GM23338 (cell line): Measurements from ENCODE around the gene ADAMTSL4. TPM values are rescaled to one million over a fixed set of nuclear protein-coding genes. Genes with fewer than 3 reads are reported as not detected.

ENCODE experiments used
- microRNA-seq: library from miRNA; unstranded; fragments of <30 nt; microRNA quantifications from one replicate; pipeline ENCODE4, GENCODE V29; 2017
- polyA plus RNA-seq: library from polyadenylated mRNA; unstranded; fragments of >200 nt; fragmentation: Nextera tagmentation; extraction: Ambion mirVana; gene quantifications from 2 replicates; pipeline ENCODE4 v1.2.1, GENCODE V29; 2016
- small RNA-seq: library from RNA; depleted of rRNA; stranded (forward); fragments of <200 nt; gene quantifications from one replicate; pipeline ENCODE3, GENCODE V24; 2014; ENCODE audit warnings: low replicate concordance
- total RNA-seq: library from RNA; depleted of rRNA; stranded (reverse); fragments of >200 nt; shearing (Covaris generic); gene quantifications from 2 replicates; pipeline ENCODE4 v1.2.3, GENCODE V29; 2014; rRNA removed

Gene ADAMTSL4
- total and polyA plus RNA-seq, 2 experiments from 2014 or later: 5.3 to 5.8 TPM

Small RNAs within 50 kb of the gene (microRNA-seq; reads per million reads assigned to microRNA genes)
- gene MIR4257: not detected

Small RNAs within 50 kb of the gene (small RNA-seq; reads per million reads assigned to genes)
- gene MIR4257 (not detected), gene RF00015 (not detected), gene RF00561 (not detected), gene RN7SL473P (not detected), gene RN7SL600P (0.22 reads per million)

Other genes starting within 250 kb of the ADAMTSL4 start
- gene PRPF3, start 227.9 kb upstream of the ADAMTSL4 start, total RNA-seq: 51.0 and 55.9 TPM in 2 replicates
- 28.7 and 34.3 TPM in 2 replicates for gene PRPF3, start 227.9 kb upstream of the ADAMTSL4 start, polyA plus RNA-seq
- 18.0 and 20.4 TPM in 2 replicates for gene RPRD2, start 185.3 kb upstream of the ADAMTSL4 start, total RNA-seq
- 12.7 and 16.8 TPM in 2 replicates for gene RPRD2, start 185.3 kb upstream of the ADAMTSL4 start, polyA plus RNA-seq
- gene TARS2, start 62.0 kb upstream of the ADAMTSL4 start, total RNA-seq: 27.1 and 28.4 TPM in 2 replicates
- gene TARS2, start 62.0 kb upstream of the ADAMTSL4 start, polyA plus RNA-seq: 19.5 and 20.3 TPM in 2 replicates
- gene ECM1, start 41.3 kb upstream of the ADAMTSL4 start, total RNA-seq: 0.43 and 1.1 TPM in 2 replicates
- 0.30 and 0.74 TPM in 2 replicates for gene ECM1, start 41.3 kb upstream of the ADAMTSL4 start, polyA plus RNA-seq
- not detected in 2 replicates for gene FALEC, start 33.7 kb upstream of the ADAMTSL4 start, total RNA-seq
- 1.7 and 2.6 TPM in 2 replicates for gene FALEC, start 33.7 kb upstream of the ADAMTSL4 start, polyA plus RNA-seq
- gene MCL1, start 30.2 kb downstream of the ADAMTSL4 start, total RNA-seq: 237 and 244 TPM in 2 replicates
- gene MCL1, start 30.2 kb downstream of the ADAMTSL4 start, polyA plus RNA-seq: 46.7 and 55.3 TPM in 2 replicates
- 143 and 200 TPM in 2 replicates for gene ENSA, start 80.2 kb downstream of the ADAMTSL4 start, total RNA-seq
- 114 and 121 TPM in 2 replicates for gene ENSA, start 80.2 kb downstream of the ADAMTSL4 start, polyA plus RNA-seq
- gene GOLPH3L, start 147.7 kb downstream of the ADAMTSL4 start, total RNA-seq: 28.9 and 29.6 TPM in 2 replicates
- gene GOLPH3L, start 147.7 kb downstream of the ADAMTSL4 start, polyA plus RNA-seq: 23.5 and 24.6 TPM in 2 replicates
- gene HORMAD1, start 171.5 kb downstream of the ADAMTSL4 start, total RNA-seq: not detected in 2 replicates
- not detected in 2 replicates for gene HORMAD1, start 171.5 kb downstream of the ADAMTSL4 start, polyA plus RNA-seq
- not detected in 2 replicates for gene CTSS, start 216.4 kb downstream of the ADAMTSL4 start, total RNA-seq
- gene CTSS, start 216.4 kb downstream of the ADAMTSL4 start, polyA plus RNA-seq: 0.16 TPM in 1 of 2 replicates, not detected in the other